Transverse colon (tissue), 4 donors: ENCODE measurements around the gene TIMP3. TPM values are rescaled to one million over a fixed set of nuclear protein-coding genes. Genes with fewer than 3 reads are reported as not detected.

ENCODE experiments used
- DNase-seq: peaks from one replicate; pipeline ENCODE4 v3.0.0-alpha.2; 2019
- H3K27ac ChIP-seq, 4 donors: fragments of 200-600 bp; sonication (generic); 2 replicates each; pipeline ENCODE4 v1.5.1; 2016 to 2018; ENCODE audit warnings: inconsistent platforms in 4 of 4
- H3K27me3 ChIP-seq: fragments of 200-600 bp; sonication (generic); 2 replicates; pipeline ENCODE4 v1.5.1; 2017; ENCODE audit warnings: inconsistent platforms
- H3K36me3 ChIP-seq, 4 donors: fragments of 200-600 bp; sonication (generic); 2 replicates each; pipeline ENCODE4 v1.5.1; 2017 to 2019; ENCODE audit warnings: inconsistent platforms in 4 of 4
- H3K4me1 ChIP-seq, 4 donors: fragments of 200-600 bp; sonication (generic); 2 replicates each; pipeline ENCODE4 v1.5.1; 2017 to 2020; ENCODE audit warnings: inconsistent platforms in 4 of 4
- H3K4me3 ChIP-seq, 4 donors: fragments of 200-600 bp; sonication (generic); 1 replicate in 1 of 4; 2 replicates in 3 of 4; pipeline versions ENCODE4 v1.5.1 to v1.6.1; 2017 to 2019; ENCODE audit warnings: inconsistent platforms in 4 of 4
- H3K9me3 ChIP-seq, 2 donors: fragments of 200-600 bp; sonication (generic); 2 replicates each; pipeline ENCODE4 v1.5.1; 2017 to 2019; ENCODE audit warnings: inconsistent platforms in 2 of 2
- CTCF ChIP-seq, 5 experiments: fragments of 200-600 bp in 3 of 5; fragments of 450-650 bp in 2 of 5; sonication (generic) in 3 of 5; IDR thresholded peaks; 1 replicate in 2 of 5; 2 replicates in 3 of 5; pipeline ENCODE4 v1.5.1; 2016 to 2017; ENCODE audit warnings: antibody characterized with exemption in 5 of 5, inconsistent platforms in 3 of 5, mild to moderate bottlenecking in 2 of 5, moderate library complexity in 1 of 5
- EP300 ChIP-seq: sonication (generic); formaldehyde crosslinking; IDR thresholded peaks from one replicate; pipeline ENCODE4 v1.6.1; 2017; ENCODE audit warnings: antibody characterized with exemption, low read depth
- POLR2A ChIP-seq: fragments of 450-650 bp; IDR thresholded peaks from one replicate; pipeline ENCODE4 v1.6.1; 2016; ENCODE audit warnings: antibody characterized with exemption, mild to moderate bottlenecking, moderate library complexity
- POLR2AphosphoS5 ChIP-seq, 3 donors: sonication (generic); formaldehyde crosslinking; IDR thresholded peaks; one replicate each; pipeline ENCODE4 v1.6.1; 2016; ENCODE audit warnings: antibody characterized with exemption in 3 of 3
- WGBS, 2 donors: methylation state at CpG; one replicate each; pipeline ENCODE4 v1.1.5; 2018; ENCODE audit warnings: low coverage in 1 of 2; 5-methylcytosine and 5-hydroxymethylcytosine counted together
- in situ Hi-C, 4 donors: fragments of 200-750 bp; cut with MboI; loops; one replicate each; pipeline versions ENCODE4 v1.15.0 to v1.15.1; 2017; ENCODE audit warnings: low sequenced_read_pairs in 3 of 4, low pct_ligation_motif_present in 1 of 4, low pct_unique_long_range_greater_than_20kb in 1 of 4
- intact Hi-C: fragments of 100-400 bp; cut with DNase I; formaldehyde crosslinking; loops from one replicate; pipeline ENCODE4 v1.15.1; 2023; ENCODE audit warnings: low total_unique reads
- total RNA-seq, 4 donors: library from RNA; depleted of rRNA; stranded (reverse); fragments of >200 nt; gene quantifications; one replicate each; pipeline ENCODE4 v1.1.0, GENCODE V29; 2016

Gene TIMP3
- total RNA-seq, 4 donors from 2014 or later = 49.7 to 158 (median 62.4) TPM

GRCh38 chr22:32775957-32776356, 25.5 kb upstream of the TIMP3 start:
- no peak for TF ChIP-seq POLR2A
- TF ChIP-seq POLR2AphosphoS5 (IDR thresholded peaks at IDR 0.05) = no peak
- TF ChIP-seq EP300 = no peak
- TF ChIP-seq CTCF (IDR thresholded peaks at IDR 0.05) = peak in 1 of 5 experiments; percentile 23
- DNase-seq = no peak
- intact Hi-C loops = no loop called here

GRCh38 chr22:32776397-32776796, 25.1 kb upstream of the TIMP3 start:
- in situ Hi-C loops (loop anchor here in 1 of 4 donors (25.0 kb wide), 1 partner anchor 239 kb away; no protein-coding TSS in a partner anchor), intact Hi-C loops (no loop called here)
- Histone ChIP-seq H3K4me1 (peaks cover 0 to 6% (median 1%) of the 10 kb centered on the region in 4 donors), H3K36me3 (no peaks in the 10 kb centered on the region), H3K9me3 (no peaks in the 10 kb centered on the region), H3K27me3 (no peaks in the 10 kb centered on the region), H3K27ac (no peak overlapping the region), H3K4me3 (no peak overlapping the region)
- DNase-seq = no peak
- 78% methylated on average over 4 of the region's 4 CpGs; no CpG with 5 or more reads in 1 of the 2 donors for WGBS, 2 donors
- no peak for TF ChIP-seq EP300
- no peak for TF ChIP-seq POLR2A
- TF ChIP-seq CTCF (IDR thresholded peaks at IDR 0.05) = no peak
- TF ChIP-seq POLR2AphosphoS5 (IDR thresholded peaks at IDR 0.05) = no peak

More at GRCh38 chr22:32775957-32776356, 25.5 kb upstream of the TIMP3 start:
- 70% methylated on average over 6 of the region's 6 CpGs; no CpG with 5 or more reads in 1 of the 2 donors for WGBS, 2 donors
- no peak overlapping the region for H3K27ac ChIP-seq
- H3K4me3 ChIP-seq = no peak overlapping the region
- no peaks in the 10 kb centered on the region for H3K9me3 ChIP-seq
- peaks cover 0 to 6% (median 1%) of the 10 kb centered on the region in 4 donors for H3K4me1 ChIP-seq
- in situ Hi-C loops = loop anchor here in 1 of 4 donors (25.0 kb wide), 1 partner anchor 239 kb away; no protein-coding TSS in a partner anchor
- H3K36me3 ChIP-seq = no peaks in the 10 kb centered on the region
- H3K27me3 ChIP-seq = no peaks in the 10 kb centered on the region

GRCh38 chr22:32776802-32777201, 24.7 kb upstream of the TIMP3 start:
- H3K36me3 ChIP-seq = no peaks in the 10 kb centered on the region
- H3K9me3 ChIP-seq = no peaks in the 10 kb centered on the region
- no peak for TF ChIP-seq EP300
- TF ChIP-seq POLR2A = no peak
- no peak overlapping the region for H3K27ac ChIP-seq
- intact Hi-C loops = no loop called here
- in situ Hi-C loops = loop anchor here in 1 of 4 donors (25.0 kb wide), 1 partner anchor 240 kb away; no protein-coding TSS in a partner anchor
- H3K4me3 ChIP-seq = no peak overlapping the region
- WGBS, 2 donors = 70 to 83% methylated on average over 1 to 7 of the region's 7 CpGs
- H3K4me1 ChIP-seq = peaks cover 0 to 6% (median 1%) of the 10 kb centered on the region in 4 donors
- no peak for DNase-seq
- no peaks in the 10 kb centered on the region for H3K27me3 ChIP-seq

GRCh38 chr22:32777987-32778386, 23.5 kb upstream of the TIMP3 start:
- Histone ChIP-seq H3K9me3 (no peaks in the 10 kb centered on the region), H3K27me3 (no peaks in the 10 kb centered on the region), H3K4me1 (peaks cover 0 to 6% (median 1%) of the 10 kb centered on the region in 4 donors), H3K4me3 (no peak overlapping the region), H3K27ac (no peak overlapping the region), H3K36me3 (no peaks in the 10 kb centered on the region)
- WGBS, 2 donors = 70 to 100% methylated on average over 2 to 4 of the region's 4 CpGs
- in situ Hi-C loops = loop anchor here in 1 of 4 donors (25.0 kb wide), 1 partner anchor 241 kb away; no protein-coding TSS in a partner anchor
- no peak for DNase-seq
- intact Hi-C loops = no loop called here
- no peak for TF ChIP-seq POLR2AphosphoS5 (IDR thresholded peaks at IDR 0.05)
- no peak for TF ChIP-seq POLR2A
- no peak for TF ChIP-seq EP300
- no peak for TF ChIP-seq CTCF (IDR thresholded peaks at IDR 0.05)
